ENCODE results near the gene POLR1E.

Gene POLR1E

GRCh38 chr9:37551468-37551867 is 65.7 kb downstream of the POLR1E start:
- Histone ChIP-seq H3K4me3 (ENCODE audit: insufficient read depth, low read length, poor library complexity, severe bottlenecking) (no peak overlapping the region), H3K4me2 (ENCODE audit: low read depth, low read length, poor library complexity, severe bottlenecking) (no peak overlapping the region), H3K9me2 (replicated peaks; ENCODE audit: insufficient read depth, low read length) (no peaks in the 10 kb centered on the region), H2AFZ (ENCODE audit: low read depth, low read length, severe bottlenecking) (no peak overlapping the region), H3K36me3 (ENCODE audit: low read length) (no peaks in the 10 kb centered on the region), H3K9ac (ENCODE audit: low read length) (no peak overlapping the region), H4K20me1 (ENCODE audit: low read depth, low read length) (no peaks in the 10 kb centered on the region), H3F3A (ENCODE audit: insufficient read depth) (no peaks in the 10 kb centered on the region), H3K79me2 (ENCODE audit: insufficient read depth, low read length) (no peaks in the 10 kb centered on the region), H3K9me3 (ENCODE audit: insufficient read depth, low read length) (no peaks in the 10 kb centered on the region), H3K27ac (ENCODE audit: low read depth, low read length) (no peak overlapping the region), H3K27me3 (ENCODE audit: low read length) (no peaks in the 10 kb centered on the region)
- no peak for TF ChIP-seq EZH2phosphoT487 (conservative IDR thresholded peaks at IDR 0.05; ENCODE audit: low read length)
- no peak for TF ChIP-seq CTCF (IDR thresholded peaks at IDR 0.05; ENCODE audit: insufficient read depth, low read length, poor library complexity, severe bottlenecking)

- H3K9ac ChIP-seq (ENCODE audit: low read length), result no peak overlapping the region
- no peak for TF ChIP-seq CTCF (IDR thresholded peaks at IDR 0.05; ENCODE audit: insufficient read depth, low read length, poor library complexity, severe bottlenecking)
- no peak for TF ChIP-seq EZH2phosphoT487 (conservative IDR thresholded peaks at IDR 0.05; ENCODE audit: low read length)
- H3K27me3 ChIP-seq (ENCODE audit: low read length), result no peaks in the 10 kb centered on the region
- H3K4me3 ChIP-seq (ENCODE audit: insufficient read depth, low read length, poor library complexity, severe bottlenecking), result no peak overlapping the region
- H3K9me3 ChIP-seq (ENCODE audit: insufficient read depth, low read length), result no peaks in the 10 kb centered on the region
- H3K79me2 ChIP-seq (ENCODE audit: insufficient read depth, low read length), result no peaks in the 10 kb centered on the region
- H3K36me3 ChIP-seq (ENCODE audit: low read length), result no peaks in the 10 kb centered on the region
- no peaks in the 10 kb centered on the region for H3F3A ChIP-seq (ENCODE audit: insufficient read depth)
- no peaks in the 10 kb centered on the region for H3K9me2 ChIP-seq (replicated peaks; ENCODE audit: insufficient read depth, low read length)
- H3K27ac ChIP-seq (ENCODE audit: low read depth, low read length), result no peak overlapping the region
- no peak overlapping the region for H3K4me2 ChIP-seq (ENCODE audit: low read depth, low read length, poor library complexity, severe bottlenecking)
- H2AFZ ChIP-seq (ENCODE audit: low read depth, low read length, severe bottlenecking), result no peak overlapping the region
- H4K20me1 ChIP-seq (ENCODE audit: low read depth, low read length), result no peaks in the 10 kb centered on the region
Measured at GRCh38 chr9:37551888-37552287, 66.1 kb downstream of the POLR1E start.

All from SU-DHL-6 (cell line).